Fibroblast of lung (primary cell): Measurements from ENCODE around the gene CYP2W1.

Experiments
- EZH2 ChIP-seq: IDR thresholded peaks from 2 replicates; pipeline ENCODE4 v1.5.1; 2012; ENCODE audit warnings: low read length, control low read depth, mild to moderate bottlenecking; ENCODE audit errors: missing control alignments
- TF ChIP-seq, protein P1 (sequence below), 2 donors: IDR thresholded peaks in 1 of 2; conservative IDR thresholded peaks in 1 of 2; 1 replicate in 1 of 2; 2 replicates in 1 of 2; pipeline ENCODE4 v1.5.1; 2011 to 2012; ENCODE audit warnings: low read length in 2 of 2, control low read depth in 1 of 2, inconsistent platforms in 1 of 2, low read depth in 1 of 2, mild to moderate bottlenecking in 1 of 2

DNA sequence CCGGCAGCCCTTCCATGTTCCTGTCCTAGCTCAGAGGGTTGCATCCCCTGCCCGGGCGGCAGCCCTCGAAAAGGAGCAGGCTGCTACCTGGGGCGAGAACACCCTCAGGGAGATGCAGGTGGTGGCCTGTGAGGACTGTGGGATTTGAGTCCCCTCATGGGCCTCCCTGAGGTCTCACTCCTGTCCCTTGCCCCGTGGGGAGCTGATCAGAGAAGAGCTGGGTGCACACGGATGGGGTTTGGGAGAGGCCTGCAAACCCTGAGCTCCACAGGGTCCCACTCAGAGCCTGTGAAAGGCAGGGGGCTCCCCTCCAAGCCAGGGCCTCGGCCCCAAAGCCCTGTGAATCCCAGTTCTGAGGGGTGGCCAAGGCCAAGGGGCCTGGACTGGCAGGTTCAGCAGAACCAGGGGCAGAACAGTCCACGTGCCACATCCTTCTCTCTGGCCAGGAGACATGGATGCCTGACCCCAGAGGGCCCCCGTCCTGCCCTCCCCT is 424 bp upstream of the CYP2W1 start:
- TF ChIP-seq, protein P1, sequence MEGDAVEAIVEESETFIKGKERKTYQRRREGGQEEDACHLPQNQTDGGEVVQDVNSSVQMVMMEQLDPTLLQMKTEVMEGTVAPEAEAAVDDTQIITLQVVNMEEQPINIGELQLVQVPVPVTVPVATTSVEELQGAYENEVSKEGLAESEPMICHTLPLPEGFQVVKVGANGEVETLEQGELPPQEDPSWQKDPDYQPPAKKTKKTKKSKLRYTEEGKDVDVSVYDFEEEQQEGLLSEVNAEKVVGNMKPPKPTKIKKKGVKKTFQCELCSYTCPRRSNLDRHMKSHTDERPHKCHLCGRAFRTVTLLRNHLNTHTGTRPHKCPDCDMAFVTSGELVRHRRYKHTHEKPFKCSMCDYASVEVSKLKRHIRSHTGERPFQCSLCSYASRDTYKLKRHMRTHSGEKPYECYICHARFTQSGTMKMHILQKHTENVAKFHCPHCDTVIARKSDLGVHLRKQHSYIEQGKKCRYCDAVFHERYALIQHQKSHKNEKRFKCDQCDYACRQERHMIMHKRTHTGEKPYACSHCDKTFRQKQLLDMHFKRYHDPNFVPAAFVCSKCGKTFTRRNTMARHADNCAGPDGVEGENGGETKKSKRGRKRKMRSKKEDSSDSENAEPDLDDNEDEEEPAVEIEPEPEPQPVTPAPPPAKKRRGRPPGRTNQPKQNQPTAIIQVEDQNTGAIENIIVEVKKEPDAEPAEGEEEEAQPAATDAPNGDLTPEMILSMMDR (conservative IDR thresholded peaks at IDR 0.05 in 1 of 2, IDR thresholded peaks at IDR 0.05 in 1 of 2; ENCODE audit: low read depth in 1 of 2, low read length in 2 of 2), result no peak
- TF ChIP-seq EZH2, result no peak
